Measurements from ENCODE around the gene COX4I1.

The COX4I1 gene

DNA sequence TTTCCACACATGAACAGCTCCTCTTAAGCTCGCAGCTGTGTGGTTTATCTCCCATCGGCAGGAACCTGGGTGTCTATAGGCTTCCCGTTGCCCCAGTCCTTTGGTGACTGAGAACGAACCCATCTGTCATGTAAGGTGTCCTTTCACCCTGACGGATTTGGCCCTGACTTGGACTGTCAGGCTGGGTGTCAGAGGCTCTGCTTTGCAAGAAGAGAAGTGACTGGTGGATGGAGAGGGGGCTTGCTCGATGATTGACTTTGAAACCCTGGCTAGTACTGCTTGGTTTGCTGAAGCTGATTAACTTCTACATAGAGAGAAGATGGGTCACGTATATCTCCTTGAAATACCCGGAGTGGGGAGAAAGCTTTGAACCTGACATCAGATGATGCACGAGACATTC, 42.9 kb downstream of the COX4I1 start:
- DNase-seq (ENCODE audit: low read depth), result no peak

- no peak for DNase-seq (ENCODE audit: low read depth)
These were observed 43.4 kb downstream of the COX4I1 start for GRCh38 chr16:85842848-85843247.

GRCh38 chr16:85843471-85844168, 44.1 kb downstream of the COX4I1 start:
- no peak for DNase-seq (ENCODE audit: low read depth)

DNA sequence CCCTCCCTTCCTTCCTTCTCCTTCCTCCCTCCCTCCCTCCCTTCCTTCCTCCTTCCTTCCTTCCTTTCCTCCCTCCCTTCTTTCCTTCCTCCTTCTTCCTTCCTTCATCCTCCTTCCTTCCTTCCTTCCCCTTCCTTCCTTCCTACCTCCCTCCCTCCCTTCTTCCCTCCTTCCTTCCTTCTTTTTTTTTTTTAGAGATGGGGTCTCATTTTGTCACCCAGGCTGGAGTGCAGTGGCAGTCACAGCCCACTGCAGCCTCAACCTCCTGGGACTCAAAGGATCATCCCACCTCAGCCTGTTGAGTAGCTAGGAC, 44.6 kb downstream of the COX4I1 start:
- DNase-seq (ENCODE audit: low read depth), result no peak

DNA sequence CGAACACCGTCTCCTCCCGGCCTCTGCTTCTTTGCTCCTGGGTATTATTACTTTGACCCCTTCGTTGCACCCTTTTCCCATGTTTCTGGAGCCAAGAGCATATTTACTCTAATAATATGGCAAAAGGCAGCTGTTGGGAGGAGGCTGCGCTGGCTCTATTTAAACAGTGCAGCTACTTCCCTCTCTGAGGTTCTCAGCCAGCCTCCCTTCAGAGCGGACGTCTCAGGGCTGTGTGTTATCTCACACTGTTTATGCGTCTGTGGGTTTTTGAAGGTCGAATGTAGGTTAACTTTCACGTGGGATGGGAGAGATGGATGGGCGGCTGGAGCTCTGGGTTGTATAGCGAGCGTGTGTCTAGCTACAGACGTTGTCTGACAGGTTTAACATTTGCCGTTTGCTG, 45.3 kb downstream of the COX4I1 start:
- no peak for DNase-seq (ENCODE audit: low read depth)

GRCh38 chr16:85845266-85845665, 45.8 kb downstream of the COX4I1 start:
- no peak for DNase-seq (ENCODE audit: low read depth)

- DNase-seq (ENCODE audit: low read depth), result no peak
These were observed 47.0 kb downstream of the COX4I1 start for GRCh38 chr16:85846461-85846860.

GRCh38 chr16:85847036-85847435, 47.5 kb downstream of the COX4I1 start:
- no peak for DNase-seq (ENCODE audit: low read depth)

DNA sequence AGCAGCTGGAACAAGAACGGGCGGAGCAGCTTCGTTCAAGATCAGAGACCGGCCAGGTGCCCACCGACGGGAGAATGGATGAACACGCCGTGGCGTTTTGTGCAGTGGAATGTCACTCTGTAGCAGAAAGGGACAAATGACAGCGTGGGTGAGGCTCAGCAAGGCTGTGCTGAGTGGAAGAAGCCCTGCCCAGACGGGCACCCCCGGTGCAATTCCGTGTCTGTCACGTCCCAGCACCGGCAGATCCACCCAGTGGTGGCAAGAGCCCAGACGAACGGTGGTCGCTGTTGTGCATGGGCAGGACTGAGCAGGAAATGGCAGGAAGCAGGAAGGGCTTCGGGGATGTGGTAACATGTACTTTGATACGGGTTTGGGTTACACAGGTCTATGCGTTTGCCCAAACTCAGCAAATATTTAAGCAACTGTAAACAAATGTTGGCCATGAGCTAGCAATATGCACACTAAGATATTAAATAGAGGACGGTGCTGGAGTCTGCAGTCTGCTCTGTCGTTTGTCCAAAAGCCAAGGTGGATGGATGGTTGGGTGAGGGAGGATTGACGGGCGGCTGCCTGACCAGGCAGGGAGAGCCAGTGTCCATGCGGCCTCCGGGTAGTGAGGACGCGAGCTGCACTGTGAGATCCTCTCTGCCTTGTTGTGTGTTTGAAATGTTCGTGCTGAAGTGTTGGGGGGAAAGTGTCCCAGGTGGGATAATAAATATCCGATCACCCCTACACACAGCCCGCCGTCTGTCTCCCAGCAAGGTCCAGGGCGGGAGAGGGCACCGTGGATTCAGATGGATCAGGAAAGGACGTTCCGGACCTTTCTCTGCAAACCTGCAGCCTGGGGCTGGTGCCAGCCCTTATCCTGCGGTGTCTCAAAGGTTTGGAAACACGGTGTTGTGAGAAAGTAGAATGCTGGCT, 48.4 kb downstream of the COX4I1 start:
- DNase-seq (ENCODE audit: low read depth), result no peak

DNA sequence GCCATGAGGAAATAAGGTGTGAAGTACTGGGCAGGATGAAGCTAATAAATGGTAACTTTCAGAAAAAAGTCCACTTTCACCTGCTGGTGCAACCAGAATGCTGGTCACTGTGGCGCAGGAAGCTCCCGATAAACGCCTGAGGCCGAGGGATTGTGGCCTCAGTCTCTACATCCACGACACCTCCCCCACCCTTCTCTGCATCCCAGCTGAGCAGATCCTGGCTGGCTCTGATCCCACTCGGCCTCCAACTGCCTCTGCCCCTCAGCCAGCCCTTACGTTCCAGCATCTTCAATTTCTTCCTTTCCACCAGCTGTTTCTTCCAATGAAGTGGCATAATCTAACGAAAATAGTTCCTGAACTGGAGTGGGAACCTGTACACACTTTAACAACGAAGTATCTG, 49.5 kb downstream of the COX4I1 start:
- no peak for DNase-seq (ENCODE audit: low read depth)

DNA sequence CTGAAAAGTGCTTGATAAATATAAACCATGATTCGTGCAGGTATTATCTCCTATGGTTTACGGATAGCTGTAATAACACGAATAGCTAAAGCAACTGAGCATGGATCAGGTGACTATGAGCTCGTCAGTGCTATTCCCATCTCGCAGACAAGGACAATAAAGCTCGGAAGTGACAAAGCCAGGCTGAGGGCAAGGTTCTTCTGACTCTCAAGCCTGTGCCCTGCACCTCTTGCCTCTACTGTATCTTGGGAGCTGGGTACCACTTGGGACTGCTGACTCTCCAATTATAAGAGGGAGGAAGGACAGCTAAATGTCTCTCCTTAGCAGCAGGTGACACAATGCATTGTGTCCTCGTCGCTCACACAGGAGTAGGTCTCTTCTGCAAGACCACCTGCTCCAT, 49.9 kb downstream of the COX4I1 start:
- no peak for DNase-seq (ENCODE audit: low read depth)

DNA sequence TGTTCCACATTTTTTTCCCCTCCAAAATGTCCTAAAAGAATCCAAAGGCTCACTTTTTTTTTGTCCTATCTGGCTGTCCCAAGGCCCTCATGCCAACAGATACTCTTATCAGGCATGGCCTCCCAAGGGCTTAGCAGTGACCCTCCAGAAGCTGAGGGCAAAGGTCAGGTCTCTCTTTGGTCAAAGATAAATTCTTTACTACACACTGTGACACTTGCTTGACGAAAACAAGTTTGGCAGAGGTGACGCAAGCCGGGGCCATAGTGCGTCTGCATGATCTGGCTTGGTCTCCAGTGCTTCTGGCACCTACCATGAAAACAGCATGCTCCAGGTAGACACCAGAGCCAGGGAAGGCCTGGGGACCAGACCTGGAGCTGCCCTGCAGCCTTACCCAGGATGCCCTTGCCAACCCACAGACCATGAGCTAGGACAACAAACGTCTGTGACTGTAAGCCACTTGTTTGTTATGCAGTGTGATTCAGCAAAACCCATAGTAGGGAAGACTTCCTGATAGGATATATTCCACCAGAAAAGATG, 50.9 kb downstream of the COX4I1 start:
- DNase-seq (ENCODE audit: low read depth), result no peak

DNA sequence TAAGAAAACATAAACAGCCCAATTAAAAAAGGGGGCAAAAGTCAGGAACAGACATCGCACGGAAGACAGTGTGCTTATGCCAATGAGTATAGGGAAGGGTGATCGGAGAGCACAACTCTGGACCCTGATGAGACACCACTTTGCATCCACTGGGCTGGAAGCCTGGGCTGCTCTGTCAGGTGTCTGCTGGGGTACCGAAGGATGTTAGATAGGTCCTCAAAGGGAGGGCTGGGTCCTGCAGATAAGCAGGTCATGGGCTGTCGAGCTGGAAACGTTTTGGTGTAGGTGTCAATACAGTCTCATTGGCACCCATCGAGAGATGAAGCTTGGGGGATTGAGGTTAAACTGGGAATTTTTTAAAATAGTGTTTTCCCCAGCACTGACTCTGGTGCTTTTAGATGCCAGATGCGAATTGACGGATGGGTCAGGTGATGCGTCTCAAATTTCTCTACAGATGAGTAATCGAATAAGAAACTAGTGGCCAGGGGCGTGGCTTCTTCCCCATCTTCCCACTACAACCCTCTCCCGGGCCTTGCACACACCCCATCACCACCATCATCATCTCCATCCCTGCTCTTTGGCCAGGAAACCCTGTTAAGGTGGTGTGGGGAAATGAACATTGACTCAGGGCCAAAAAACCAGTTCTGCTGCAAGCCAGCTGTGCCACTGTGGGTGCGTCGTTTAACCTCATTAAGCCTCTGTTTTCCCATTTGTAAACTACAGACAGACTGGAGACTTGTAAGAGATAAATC, 51.7 kb downstream of the COX4I1 start:
- DNase-seq (ENCODE audit: low read depth), result no peak

DNA sequence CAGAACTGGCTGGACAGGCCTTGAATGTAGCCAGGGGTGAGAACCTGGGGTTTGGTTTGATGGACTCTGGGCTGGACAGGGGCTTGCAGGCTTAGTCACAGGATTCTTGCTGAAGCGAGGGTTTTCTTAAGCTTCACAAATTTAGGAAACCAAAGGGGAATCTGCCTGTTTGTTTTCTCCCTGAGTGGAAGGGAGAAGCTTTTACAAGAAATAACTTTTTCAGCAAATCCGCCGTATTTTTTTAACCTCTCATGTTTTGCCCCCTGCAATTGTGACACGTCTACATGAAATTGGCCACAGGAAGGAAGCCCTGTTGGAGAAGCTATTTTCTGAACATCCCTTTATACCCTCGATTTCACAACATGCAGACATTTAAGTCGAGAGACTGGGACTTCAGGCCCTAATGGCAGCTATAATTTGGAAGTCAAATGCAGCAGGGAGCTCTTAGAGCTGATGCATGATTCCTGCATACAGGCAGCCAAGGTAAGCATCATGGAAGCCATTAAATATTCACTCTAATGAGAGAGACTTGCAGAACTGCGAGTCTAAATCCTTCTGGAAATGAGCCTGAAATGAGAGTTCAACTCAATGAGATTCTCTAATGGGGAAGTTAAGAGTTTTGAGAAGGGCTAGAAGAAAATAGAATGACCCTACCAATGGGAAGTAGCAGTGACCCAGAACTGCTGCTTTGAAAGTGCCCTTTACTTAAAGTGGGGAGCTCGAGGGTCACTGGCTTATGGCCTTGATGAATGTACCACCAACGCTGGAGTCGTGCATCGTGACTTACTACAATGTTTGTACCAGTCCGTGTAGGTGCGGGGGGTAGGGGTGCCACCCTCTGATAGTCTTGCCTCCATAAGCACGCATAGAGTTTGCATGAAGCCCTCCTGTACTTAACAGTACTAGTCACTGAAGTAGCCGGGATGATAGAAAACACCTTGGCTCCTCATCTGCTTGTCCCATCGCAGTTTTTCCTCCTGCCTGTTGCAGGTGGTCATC, 54.4 kb downstream of the COX4I1 start:
- no peak for DNase-seq (ENCODE audit: low read depth)

GRCh38 chr16:85854935-85855334, 55.4 kb downstream of the COX4I1 start:
- DNase-seq (ENCODE audit: low read depth), result no peak

DNA sequence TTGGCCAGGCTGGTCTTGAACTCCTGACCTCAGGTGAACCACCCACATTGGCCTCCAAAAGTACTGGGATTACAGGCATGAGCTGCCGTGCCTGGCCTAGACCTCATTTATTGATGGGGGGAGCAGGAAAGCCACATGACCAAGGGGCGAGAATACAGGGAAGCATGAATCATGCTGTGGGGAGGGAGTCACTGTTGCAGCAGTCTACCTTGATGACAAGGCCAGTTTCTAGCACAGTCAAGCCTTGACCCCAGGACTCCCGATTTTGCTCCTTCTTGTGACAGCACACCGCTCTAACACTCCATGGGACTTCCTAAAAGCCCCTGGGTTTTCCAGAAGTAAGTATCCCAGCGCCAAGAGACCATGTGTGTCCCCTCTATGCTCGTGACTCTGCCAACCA, 56.6 kb downstream of the COX4I1 start:
- DNase-seq (ENCODE audit: low read depth), result no peak

GRCh38 chr16:85856585-85856984, 57.1 kb downstream of the COX4I1 start:
- DNase-seq (ENCODE audit: low read depth), result no peak

All from GM04503 (cell line).